HepG2 (cell line): ENCODE measurements around the gene ZC3H15. TPM values are rescaled to one million over a fixed set of nuclear protein-coding genes. Genes with fewer than 3 reads are reported as not detected.

Experiments
- ARNTL ChIP-seq: sonication (generic); formaldehyde crosslinking; IDR thresholded peaks from 2 replicates; pipeline ENCODE4 v1.4.0; 2020; ENCODE audit warnings: mild to moderate bottlenecking, missing genetic modification reagents
- CREB1 ChIP-seq, 2 experiments: fragments of 450-650 bp in 1 of 2; IDR thresholded peaks; 2 replicates each; pipeline ENCODE4 v1.6.1; 2016 to 2017; ENCODE audit warnings: control low read depth in 1 of 2, mild to moderate bottlenecking in 1 of 2, missing compliant biosample characterization in 1 of 2, missing genetic modification characterization in 1 of 2
- EP300 ChIP-seq, 3 experiments: sonication (generic) in 1 of 3; formaldehyde crosslinking in 1 of 3; IDR thresholded peaks; 2 replicates each; pipeline versions ENCODE4 v1.5.1 to v1.6.1; 2011 to 2020; ENCODE audit warnings: low read depth in 2 of 3, low read length in 2 of 3, borderline replicate concordance in 1 of 3, improper control_type of control experiment in 1 of 3, mild to moderate bottlenecking in 1 of 3, missing genetic modification reagents in 1 of 3, moderate library complexity in 1 of 3
- KLF9 ChIP-seq: IDR thresholded peaks from 2 replicates; pipeline ENCODE4 v1.6.1; 2016; ENCODE audit warnings: low read depth
- MAZ ChIP-seq, 2 experiments: sonication (generic) in 1 of 2; formaldehyde crosslinking in 1 of 2; IDR thresholded peaks; 2 replicates each; pipeline versions ENCODE4 v1.5.0 to v1.6.1; 2012 to 2020; ENCODE audit warnings: low read depth in 2 of 2, mild to moderate bottlenecking in 2 of 2, borderline replicate concordance in 1 of 2, improper control_type of control experiment in 1 of 2, low read length in 1 of 2, missing genetic modification reagents in 1 of 2, moderate library complexity in 1 of 2
- PAF1 ChIP-seq: IDR thresholded peaks from 2 replicates; pipeline ENCODE4 v1.6.1; 2016; ENCODE audit warnings: missing genetic modification reagents, missing compliant biosample characterization
- RXRA ChIP-seq: sonication (generic); formaldehyde crosslinking; IDR thresholded peaks from 2 replicates; pipeline ENCODE4 v1.5.1; 2020; ENCODE audit warnings: missing genetic modification reagents
- SAP130 ChIP-seq: IDR thresholded peaks from 2 replicates; pipeline ENCODE4 v1.6.1; 2016; ENCODE audit warnings: low read depth
- SUZ12 ChIP-seq: fragments of 150-350 bp; IDR thresholded peaks from 2 replicates; pipeline ENCODE4 v1.6.1; 2014; ENCODE audit warnings: low read depth, low read length
- YEATS4 ChIP-seq: sonication (generic); formaldehyde crosslinking; IDR thresholded peaks from 2 replicates; pipeline ENCODE4 v1.4.0; 2020; ENCODE audit warnings: missing genetic modification reagents, borderline replicate concordance
- ZNF205 ChIP-seq: IDR thresholded peaks from 2 replicates; pipeline ENCODE4 v1.6.1; 2018; ENCODE audit warnings: missing biosample characterization, missing genetic modification reagents
- ZNF207 ChIP-seq: fragments of 450-650 bp; IDR thresholded peaks from 2 replicates; pipeline ENCODE4 v1.6.1; 2016; ENCODE audit warnings: antibody characterized with exemption, borderline replicate concordance
- ZNF292 ChIP-seq: sonication (generic); formaldehyde crosslinking; IDR thresholded peaks from 2 replicates; pipeline ENCODE4 v1.8.1; 2022; ENCODE audit warnings: mild to moderate bottlenecking, low read depth, missing genetic modification reagents, borderline replicate concordance
- ZNF317 ChIP-seq: sonication (generic); formaldehyde crosslinking; IDR thresholded peaks from 2 replicates; pipeline ENCODE4 v1.5.0; 2020; ENCODE audit warnings: mild to moderate bottlenecking, missing genetic modification reagents
- ZNF543 ChIP-seq: sonication (generic); formaldehyde crosslinking; IDR thresholded peaks from 2 replicates; pipeline ENCODE4 v1.4.0; 2020; ENCODE audit warnings: mild to moderate bottlenecking, missing genetic modification reagents
- ZNF644 ChIP-seq: IDR thresholded peaks from 2 replicates; pipeline ENCODE4 v1.6.1; 2016; ENCODE audit warnings: low read depth
- ZNF776 ChIP-seq: sonication (generic); formaldehyde crosslinking; IDR thresholded peaks from 2 replicates; pipeline ENCODE4 v1.4.0; 2020; ENCODE audit warnings: mild to moderate bottlenecking, missing genetic modification reagents
- ZNF878 ChIP-seq: sonication (generic); formaldehyde crosslinking; IDR thresholded peaks from 2 replicates; pipeline ENCODE4 v1.8.1; 2023; ENCODE audit warnings: mild to moderate bottlenecking, missing genetic modification reagents, moderate library complexity
- polyA plus RNA-seq, 8 experiments: library from polyadenylated mRNA; depleted of rRNA in 3 of 8; stranded (reverse) in 7 of 8; unstranded in 1 of 8; fragments of >200 nt; fragmentation: Illumina TruSeq in 4 of 8; extraction: Trizol in 4 of 8; gene quantifications; 2 replicates each; pipeline versions ENCODE4 v1.2.1 to v1.2.3, GENCODE V29; 2011 to 2016; ENCODE audit warnings: low read depth in 4 of 8, missing spikeins in 1 of 8, mixed read lengths in 1 of 8; ENCODE audit not compliant: insufficient read depth in 1 of 8
- total RNA-seq, 5 experiments: library from RNA; depleted of rRNA; stranded (reverse); fragments of >200 nt; fragmentation: Illumina TruSeq; extraction: Trizol; gene quantifications; 2 replicates each; pipeline ENCODE4 v1.2.3, GENCODE V29; 2016; ENCODE audit warnings: low read depth in 1 of 5
- TF ChIP-seq, protein P1 (sequence below): sonication (generic); formaldehyde crosslinking; IDR thresholded peaks from 2 replicates; pipeline ENCODE4 v1.8.0; 2022; ENCODE audit warnings: missing genetic modification reagents, mild to moderate bottlenecking, moderate library complexity, borderline replicate concordance
- TF ChIP-seq, protein P2 (sequence below): IDR thresholded peaks from 2 replicates; pipeline ENCODE4 v1.6.1; 2016; ENCODE audit warnings: mild to moderate bottlenecking
- TF ChIP-seq, protein P3 (sequence below): sonication (generic); formaldehyde crosslinking; IDR thresholded peaks from 2 replicates; pipeline ENCODE4 v1.5.1; 2020; ENCODE audit warnings: missing genetic modification reagents, mild to moderate bottlenecking, borderline replicate concordance
- TF ChIP-seq, protein P4 (sequence below): sonication (generic); formaldehyde crosslinking; IDR thresholded peaks from 2 replicates; pipeline ENCODE4 v1.4.0; 2020; ENCODE audit warnings: missing genetic modification reagents

ZC3H15 gene
- total and polyA plus RNA-seq, 2 of the 13 experiments (the other 11 are each of a cell fraction or from before 2014, with no cell fraction given): 84.6 to 168 TPM

DNA sequence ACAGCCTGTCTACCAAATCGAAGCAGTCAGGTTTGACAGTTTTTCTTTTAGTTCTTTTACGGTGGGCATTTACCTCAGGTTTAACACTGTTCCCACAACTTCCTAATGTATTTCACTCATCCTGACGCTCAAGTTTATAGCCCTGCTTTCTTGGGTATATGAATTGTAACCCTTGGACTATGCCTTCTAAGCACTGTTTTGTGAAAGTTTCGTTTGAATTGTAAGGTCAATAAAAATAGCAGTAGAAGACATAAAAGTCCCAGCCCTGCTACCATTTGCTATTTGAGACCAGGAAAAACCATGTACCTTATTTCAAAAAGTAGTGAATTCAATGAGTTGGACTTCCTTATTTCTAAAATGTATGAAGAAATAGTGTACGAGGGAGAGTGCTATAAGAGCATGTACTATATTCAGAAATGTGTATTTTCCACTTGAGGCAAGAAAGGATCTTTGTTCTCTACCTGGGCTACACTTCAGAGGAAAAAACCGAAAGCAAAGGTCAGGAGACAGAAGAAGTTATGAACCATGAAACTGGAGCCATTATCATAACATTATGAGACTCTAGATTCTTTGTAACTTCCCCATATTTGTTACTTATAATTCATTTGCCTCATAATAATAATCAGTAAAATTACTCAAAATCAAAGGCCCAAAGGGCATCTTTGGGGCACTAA, 1.9 kb upstream of the ZC3H15 start (continued):
- TF ChIP-seq ZNF292 (CRISPR knock-in tag) (no peak), CREB1 (IDR thresholded peaks at IDR 0.05) (no peak), CREB1 (CRISPR knock-in tag; IDR thresholded peaks at IDR 0.05) (0 out of 2 replicates have a peak, but pooled peaks have one; percentile 33), ZNF207 (no peak), RXRA (CRISPR knock-in tag) (no peak), EP300 (IDR thresholded peaks at IDR 0.05; ENCODE audit: low read depth in 2 of 2, low read length in 2 of 2) (peak in 1 of 2 experiments; percentile 57; a peak in 1 of 4 replicates), EP300 (CRISPR knock-in tag; IDR thresholded peaks at IDR 0.05; ENCODE audit: borderline replicate concordance) (no peak), MAZ (IDR thresholded peaks at IDR 0.05; ENCODE audit: borderline replicate concordance, low read depth, low read length) (no peak), MAZ (CRISPR knock-in tag; IDR thresholded peaks at IDR 0.05; ENCODE audit: low read depth) (0 out of 2 replicates have a peak, but pooled peaks have one; percentile 30), ARNTL (no peak), SAP130 (CRISPR knock-in tag) (peak; percentile 62; the same call in 1 of the 2 replicates), ZNF543 (no peak), ZNF878 (no peak), SUZ12 (no peak), ZNF317 (CRISPR knock-in tag) (no peak), ZNF644 (CRISPR knock-in tag) (peak; percentile 70), ZNF205 (no peak), ZNF776 (no peak), KLF9 (CRISPR knock-in tag) (0 out of 2 replicates have a peak, but pooled peaks have one; percentile 20), PAF1 (CRISPR knock-in tag) (no peak), YEATS4 (CRISPR knock-in tag) (no peak)
- TF ChIP-seq, protein P1, sequence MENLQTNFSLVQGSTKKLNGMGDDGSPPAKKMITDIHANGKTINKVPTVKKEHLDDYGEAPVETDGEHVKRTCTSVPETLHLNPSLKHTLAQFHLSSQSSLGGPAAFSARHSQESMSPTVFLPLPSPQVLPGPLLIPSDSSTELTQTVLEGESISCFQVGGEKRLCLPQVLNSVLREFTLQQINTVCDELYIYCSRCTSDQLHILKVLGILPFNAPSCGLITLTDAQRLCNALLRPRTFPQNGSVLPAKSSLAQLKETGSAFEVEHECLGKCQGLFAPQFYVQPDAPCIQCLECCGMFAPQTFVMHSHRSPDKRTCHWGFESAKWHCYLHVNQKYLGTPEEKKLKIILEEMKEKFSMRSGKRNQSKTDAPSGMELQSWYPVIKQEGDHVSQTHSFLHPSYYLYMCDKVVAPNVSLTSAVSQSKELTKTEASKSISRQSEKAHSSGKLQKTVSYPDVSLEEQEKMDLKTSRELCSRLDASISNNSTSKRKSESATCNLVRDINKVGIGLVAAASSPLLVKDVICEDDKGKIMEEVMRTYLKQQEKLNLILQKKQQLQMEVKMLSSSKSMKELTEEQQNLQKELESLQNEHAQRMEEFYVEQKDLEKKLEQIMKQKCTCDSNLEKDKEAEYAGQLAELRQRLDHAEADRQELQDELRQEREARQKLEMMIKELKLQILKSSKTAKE: no peak
- TF ChIP-seq, protein P2, sequence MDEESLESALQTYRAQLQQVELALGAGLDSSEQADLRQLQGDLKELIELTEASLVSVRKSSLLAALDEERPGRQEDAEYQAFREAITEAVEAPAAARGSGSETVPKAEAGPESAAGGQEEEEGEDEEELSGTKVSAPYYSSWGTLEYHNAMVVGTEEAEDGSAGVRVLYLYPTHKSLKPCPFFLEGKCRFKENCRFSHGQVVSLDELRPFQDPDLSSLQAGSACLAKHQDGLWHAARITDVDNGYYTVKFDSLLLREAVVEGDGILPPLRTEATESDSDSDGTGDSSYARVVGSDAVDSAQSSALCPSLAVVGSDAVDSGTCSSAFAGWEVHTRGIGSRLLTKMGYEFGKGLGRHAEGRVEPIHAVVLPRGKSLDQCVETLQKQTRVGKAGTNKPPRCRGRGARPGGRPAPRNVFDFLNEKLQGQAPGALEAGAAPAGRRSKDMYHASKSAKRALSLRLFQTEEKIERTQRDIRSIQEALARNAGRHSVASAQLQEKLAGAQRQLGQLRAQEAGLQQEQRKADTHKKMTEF: peak; percentile 41; the same call in 1 of the 2 replicates
- TF ChIP-seq, protein P3, sequence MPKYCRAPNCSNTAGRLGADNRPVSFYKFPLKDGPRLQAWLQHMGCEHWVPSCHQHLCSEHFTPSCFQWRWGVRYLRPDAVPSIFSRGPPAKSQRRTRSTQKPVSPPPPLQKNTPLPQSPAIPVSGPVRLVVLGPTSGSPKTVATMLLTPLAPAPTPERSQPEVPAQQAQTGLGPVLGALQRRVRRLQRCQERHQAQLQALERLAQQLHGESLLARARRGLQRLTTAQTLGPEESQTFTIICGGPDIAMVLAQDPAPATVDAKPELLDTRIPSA (CRISPR knock-in tag): no peak
- TF ChIP-seq, protein P4, sequence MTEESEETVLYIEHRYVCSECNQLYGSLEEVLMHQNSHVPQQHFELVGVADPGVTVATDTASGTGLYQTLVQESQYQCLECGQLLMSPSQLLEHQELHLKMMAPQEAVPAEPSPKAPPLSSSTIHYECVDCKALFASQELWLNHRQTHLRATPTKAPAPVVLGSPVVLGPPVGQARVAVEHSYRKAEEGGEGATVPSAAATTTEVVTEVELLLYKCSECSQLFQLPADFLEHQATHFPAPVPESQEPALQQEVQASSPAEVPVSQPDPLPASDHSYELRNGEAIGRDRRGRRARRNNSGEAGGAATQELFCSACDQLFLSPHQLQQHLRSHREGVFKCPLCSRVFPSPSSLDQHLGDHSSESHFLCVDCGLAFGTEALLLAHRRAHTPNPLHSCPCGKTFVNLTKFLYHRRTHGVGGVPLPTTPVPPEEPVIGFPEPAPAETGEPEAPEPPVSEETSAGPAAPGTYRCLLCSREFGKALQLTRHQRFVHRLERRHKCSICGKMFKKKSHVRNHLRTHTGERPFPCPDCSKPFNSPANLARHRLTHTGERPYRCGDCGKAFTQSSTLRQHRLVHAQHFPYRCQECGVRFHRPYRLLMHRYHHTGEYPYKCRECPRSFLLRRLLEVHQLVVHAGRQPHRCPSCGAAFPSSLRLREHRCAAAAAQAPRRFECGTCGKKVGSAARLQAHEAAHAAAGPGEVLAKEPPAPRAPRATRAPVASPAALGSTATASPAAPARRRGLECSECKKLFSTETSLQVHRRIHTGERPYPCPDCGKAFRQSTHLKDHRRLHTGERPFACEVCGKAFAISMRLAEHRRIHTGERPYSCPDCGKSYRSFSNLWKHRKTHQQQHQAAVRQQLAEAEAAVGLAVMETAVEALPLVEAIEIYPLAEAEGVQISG (CRISPR knock-in tag): no peak
